Activated CD8-positive, alpha-beta memory T cell treated with anti-CD3 and anti-CD28 coated beads for 24 hours (primary cell): ENCODE results near the gene LRRC38.
"Not testable (repeated sequence)": the region's sequence is repeated elsewhere in the genome, so short reads cannot be mapped to it uniquely, and the experiment has no call there.

Experiments used
- DNase-seq: peaks from one replicate; pipeline ENCODE4 v3.0.0-alpha.2; 2020

The LRRC38 gene

DNA sequence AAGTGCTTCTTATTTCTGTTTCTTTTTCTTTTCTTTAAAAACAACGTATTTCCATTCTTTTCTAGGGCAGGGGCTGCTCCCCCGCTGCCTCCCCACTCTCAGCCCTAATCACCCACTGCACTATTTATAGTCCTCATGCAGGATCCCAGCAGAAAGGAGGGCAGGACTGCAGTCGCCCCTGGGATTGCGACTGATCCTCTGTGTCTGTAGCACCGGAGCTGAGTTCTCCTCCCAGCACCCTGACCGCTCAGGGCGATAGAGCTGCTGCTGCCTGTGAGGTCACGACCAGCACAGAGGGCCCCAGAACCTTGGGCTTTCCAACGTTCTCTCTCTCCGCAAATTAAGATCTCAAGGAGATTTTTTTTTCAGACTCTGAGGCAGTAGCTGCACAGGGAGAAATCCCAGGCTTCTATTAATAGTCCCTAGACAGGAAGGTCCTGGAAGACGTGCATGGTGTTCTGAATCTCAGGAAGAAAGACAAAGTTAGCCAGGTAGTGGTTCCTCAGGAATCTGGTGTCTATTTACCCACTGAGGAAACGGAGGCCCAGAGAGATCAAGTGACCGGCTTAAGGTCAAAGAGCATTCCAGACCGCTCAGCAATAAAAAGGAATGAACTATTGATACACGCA, 56.8 kb downstream of the LRRC38 start:
- no peak for DNase-seq

DNA sequence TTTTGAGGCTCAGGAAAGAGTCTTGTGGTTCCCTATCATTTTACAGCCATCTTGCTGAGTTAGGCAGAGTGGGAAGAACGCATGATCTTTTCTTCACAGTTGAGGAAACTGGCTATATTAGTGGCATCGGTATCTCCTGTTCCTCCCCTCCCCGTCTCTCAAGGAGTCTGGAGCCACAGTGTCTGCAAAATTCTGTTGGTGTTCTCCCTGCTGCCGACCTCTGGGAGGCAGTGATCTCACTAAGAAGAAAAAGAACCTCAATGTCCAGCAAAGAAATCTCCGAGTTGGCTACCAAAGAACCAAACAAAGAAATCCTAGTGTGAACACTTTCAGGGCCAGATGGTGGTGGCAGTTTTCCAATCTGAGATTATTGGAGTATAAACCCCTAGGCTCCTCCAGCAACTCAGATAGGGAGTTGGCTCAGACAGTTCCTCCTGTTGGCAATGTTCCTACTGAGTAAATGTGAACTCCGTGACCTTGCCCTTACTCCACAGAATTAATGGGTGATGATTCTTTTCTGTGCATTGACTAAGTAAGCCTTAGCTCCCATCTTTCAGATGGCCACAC, 62.3 kb downstream of the LRRC38 start:
- DNase-seq = no peak

DNA sequence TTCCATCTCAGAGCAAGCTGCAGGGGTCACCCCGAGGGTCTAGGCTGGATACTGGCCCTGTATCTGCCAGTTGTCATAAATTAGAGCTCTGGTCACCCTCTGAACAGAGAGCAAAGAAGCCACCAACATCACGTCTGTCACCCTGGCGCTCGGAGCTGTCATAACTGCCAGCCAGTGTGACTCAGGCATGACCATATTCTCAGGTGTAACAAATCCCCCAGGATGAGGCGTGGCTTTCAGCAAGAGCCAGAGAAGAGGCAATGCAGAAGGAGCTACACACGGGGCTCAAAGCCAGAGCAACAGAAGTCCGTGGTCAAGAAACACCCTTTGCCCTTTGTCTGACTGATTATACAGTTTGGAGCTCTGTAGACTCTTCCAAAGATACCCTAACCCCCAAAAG, 63.6 kb downstream of the LRRC38 start:
- no peak for DNase-seq

DNA sequence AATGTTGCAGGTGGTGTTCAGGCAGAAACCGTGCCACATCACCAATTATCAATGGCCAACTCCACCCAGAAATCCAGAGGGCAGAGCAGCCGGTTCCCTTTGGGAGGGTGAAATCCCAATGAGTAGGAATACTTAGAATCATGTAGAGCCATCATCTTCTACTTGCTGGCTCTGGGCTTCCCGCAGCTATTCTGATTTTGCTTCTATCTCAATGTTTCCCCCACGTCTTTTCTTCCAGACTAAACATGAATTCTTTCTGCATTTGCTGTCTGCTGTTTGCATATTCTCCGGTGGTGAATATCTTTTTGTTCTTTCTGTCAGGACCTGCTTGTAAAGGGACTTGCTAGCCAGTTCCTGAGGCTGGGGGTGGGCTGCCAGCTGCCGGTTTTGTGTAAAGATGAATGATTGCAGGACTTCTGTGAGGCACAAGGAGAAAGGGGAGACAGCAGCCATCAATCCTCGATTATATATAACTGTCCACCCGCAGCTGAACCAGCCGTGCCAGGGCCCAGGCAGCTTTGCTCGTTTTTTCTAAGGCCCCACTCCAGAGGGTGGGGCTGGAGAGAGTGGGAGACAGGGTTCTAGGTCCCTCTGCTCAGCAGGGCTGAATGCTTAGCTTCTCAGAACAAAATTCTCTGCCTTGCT, 70.3 kb downstream of the LRRC38 start:
- no peak for DNase-seq

DNA sequence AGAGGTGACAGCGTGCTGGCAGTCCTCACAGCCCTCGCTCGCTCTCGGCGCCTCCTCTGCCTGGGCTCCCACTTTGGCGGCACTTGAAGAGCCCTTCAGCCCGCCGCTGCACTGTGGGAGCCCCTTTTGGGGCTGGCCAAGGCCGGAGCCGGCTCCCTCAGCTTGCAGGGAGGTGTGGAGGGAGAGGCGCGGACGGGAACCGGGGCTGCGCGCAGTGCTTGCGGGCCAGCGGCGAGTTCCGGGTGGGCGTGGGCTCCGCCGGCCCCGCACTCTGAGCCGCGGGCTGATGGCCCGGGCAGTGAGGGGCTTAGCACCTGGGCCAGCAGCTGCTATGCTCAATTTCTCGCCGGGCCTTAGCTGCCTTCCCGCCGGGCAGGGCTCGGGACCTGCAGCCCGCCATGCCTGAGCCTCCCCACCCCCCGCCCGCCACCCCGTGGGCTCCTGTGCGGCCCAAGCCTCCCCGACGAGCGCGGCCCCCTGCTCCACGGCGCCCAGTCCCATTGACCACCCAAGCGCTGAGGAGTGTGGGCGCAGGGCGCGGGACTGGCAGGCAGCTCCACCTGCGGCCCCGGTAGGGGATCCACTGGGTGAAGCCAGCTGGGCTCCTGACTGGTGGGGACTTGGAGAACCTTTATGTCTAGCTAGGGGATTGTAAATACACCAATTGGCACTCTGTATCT, 74.6 kb downstream of the LRRC38 start:
- DNase-seq = not testable (repeated sequence)

DNA sequence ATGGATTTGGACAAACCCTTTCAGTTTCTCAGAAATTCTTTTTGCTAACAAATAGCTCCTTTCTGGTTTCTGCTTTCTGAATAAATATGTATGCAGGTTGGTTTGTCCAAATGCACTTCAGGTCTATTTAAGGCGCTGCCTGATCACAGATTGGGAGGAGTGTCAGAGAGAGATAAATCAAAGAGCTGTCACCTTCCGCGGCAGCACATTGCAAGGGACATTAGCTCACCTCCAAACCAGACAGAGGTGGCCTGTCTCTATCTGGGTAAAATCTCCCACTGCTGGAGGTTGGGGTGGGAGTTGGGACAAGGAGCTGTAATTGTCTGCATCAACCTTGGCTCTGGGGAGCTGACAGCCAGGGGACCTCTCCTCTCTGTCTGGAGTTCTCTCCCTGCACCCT, 78.3 kb downstream of the LRRC38 start:
- DNase-seq = no peak

DNA sequence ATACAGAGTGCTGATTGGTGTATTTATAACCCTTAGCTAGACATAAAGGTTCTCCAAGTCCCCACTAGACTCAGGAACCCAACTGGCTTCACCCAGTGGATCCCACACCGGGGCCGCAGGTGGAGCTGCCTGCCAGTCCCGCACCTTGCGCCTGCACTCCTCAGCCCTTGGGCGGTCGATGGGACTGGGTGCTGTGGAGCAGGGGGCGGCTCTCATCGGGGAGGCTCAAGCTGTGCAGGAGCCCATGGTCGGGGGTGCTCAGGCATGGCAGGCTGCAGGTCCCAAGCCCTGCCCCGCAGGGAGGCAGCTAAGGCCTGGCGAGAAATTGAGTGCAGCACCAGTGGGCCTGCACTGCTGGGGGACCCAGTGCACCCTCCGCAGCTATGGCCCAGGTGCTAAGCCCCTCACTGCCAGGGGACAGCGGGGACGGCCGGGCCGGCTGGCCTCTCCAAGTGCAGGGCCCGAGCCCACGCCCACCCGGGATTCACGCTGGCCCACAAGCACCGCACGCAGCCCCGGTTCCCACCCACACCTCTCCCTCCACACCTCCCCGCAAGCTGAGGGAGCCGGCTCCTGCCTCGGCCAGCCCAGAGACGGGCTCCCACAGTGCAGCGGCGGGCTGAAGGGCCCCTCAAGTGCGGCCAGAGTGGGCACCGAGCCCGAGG, 80.0 kb downstream of the LRRC38 start:
- not testable (repeated sequence) for DNase-seq

DNA sequence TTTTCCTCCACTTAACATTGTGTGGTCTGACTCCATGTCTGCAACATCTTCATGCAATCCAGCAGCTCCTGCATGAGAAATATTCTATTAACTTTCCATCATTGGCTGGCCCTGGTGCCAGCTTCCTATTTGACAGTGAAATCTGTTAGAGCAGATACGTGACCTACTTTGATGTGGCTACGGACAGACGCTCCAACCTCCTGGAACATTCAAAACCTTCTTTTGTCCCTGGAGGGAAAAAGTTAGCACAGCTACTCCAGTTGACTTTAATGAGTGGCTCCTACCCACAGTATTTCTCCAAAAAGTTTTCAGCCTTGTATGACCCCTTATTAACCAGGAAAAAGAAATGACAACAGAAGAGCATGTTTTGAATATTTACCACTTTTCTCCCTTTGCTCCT, 81.6 kb downstream of the LRRC38 start:
- DNase-seq = no peak

DNA sequence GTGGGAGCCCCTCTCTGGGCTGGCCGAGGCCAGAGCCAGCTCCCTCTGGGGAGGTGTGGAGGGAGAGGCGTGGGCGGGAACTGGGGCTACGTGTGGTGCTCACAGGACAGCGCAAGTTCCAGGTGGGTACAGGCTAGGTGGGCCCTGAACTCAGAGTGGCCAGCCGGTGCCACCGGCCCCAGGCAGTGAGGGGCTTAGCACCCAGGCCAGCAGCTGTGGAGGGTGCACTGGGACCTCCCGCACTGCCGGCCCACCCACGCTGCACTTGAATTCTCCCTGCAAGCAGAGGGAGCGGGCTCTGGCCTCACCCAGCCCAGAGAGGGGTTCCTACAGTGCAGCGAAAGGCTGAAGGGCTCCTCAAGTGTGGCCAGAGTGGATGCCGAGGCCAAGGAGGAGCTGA, 83.3 kb downstream of the LRRC38 start:
- no peak for DNase-seq
